ENCODE measurements around the gene HNRNPL.
"Not testable (repeated sequence)": the region's sequence is repeated elsewhere in the genome, so short reads cannot be mapped to it uniquely, and the experiment has no call there.

HNRNPL gene

DNA sequence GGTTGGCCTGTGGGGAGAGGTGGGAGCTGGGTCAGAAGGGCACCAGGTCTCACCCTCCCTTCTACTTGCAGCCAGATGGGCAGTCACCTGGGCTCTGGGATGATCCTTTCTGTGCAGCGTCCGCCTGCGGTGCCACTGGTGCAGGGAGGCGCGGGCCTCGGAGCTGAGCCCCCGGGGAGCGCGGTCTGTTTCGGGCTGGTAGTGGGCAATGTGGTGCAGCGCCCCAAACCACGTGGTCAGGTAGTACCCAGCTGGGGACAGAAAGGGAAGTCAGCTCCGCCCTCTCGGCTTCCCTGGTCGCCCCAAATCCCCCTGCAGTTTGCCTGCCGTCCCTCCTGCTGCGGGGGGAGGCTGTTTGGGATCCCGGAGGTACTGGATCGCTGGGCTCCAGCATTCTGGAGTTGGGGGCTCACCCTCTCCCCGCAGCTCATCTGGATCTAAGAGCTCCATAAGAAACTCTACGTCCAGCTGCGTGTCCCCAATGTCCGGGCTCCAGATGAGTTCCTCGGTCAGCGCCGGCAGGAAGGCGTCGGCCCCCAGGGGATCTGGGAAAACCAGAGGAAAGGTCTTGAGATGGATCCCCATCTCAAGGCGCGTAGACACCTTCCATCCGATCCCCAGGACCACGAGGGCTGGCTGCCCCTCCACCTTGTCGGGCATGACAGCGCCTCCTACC, 19.5 kb upstream of the HNRNPL start:
- DNase-seq: no peak

DNA sequence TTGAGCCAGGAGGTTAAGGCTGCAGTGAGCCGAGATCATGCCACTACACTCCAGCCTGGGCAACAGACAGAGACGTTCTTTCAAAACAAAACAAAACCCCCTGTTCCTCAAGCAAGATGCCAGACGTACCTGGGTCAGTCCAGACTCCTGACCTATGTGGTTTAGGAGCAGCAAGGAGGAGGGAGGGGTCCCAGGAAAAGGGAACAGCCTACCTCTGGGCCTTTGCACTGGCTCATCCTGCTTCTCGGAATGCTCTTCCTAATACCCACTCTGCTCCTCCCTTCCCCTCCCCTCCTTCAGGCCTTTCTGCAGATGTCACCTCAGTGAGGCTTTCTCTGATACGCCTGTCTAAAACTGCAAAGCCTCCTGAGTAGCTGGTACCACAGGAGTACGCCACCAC, 18.8 kb upstream of the HNRNPL start:
- no peak for DNase-seq

DNA sequence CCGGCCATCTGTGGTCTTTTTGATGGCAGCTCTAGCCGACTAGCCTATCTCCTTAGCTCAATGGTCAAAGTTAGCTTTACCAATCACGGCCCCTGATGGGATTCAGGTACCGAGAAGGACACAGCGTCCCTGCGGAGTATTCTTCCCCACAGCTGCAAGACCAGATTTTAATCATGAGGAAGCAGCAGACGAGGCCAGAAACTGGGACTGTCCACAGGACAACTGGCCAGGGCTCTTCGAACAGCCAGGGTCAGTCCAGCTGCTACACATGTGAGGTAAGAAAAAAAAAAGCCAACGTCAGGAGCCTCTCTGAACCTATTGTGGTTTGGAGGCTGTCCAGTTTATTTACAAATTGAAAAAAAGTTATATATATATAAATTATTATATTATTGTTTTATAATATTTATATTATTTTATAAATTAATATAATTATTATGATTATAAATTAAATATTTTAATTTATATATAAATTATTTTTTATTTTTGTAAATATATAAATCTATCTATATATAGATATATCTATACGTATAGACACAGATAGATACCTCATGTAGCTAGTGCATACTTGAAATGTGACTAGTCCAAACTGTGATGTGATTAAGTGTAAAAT, 17.5 kb upstream of the HNRNPL start:
- DNase-seq: no peak

DNA sequence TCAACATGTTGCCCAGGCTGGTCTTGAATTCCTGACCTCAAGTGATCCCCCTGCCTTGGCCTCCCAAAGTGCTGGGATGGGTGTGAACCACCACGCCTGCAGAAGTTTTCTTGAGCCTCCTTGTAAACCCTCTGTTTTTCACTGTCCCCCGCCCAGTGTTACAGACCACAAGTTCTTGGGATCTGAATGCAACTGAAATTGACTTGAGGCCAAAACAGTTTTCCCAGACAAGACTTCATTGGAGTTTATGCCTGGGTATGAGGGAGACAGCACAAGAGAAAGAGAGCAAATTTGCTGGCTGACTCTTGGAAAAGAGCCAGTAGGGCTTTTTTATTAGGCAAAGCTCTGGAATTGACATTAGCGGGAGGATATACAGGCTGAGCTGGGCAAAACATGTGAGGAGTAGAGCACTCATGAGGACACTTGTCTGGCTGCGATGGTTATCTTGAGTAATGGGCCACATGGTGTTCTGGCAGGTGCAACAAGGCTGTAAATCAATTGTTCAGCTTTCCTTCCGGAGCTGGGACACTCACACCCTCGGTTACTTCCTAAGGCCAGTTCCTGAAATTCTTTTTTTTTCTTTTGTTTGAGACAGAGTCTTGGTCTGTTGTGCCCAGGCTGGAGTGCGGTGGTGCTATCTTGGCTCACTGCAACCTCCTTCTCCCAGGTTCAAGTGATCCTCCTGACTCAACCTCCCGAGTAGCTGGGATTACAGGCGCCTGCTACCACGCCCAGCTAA, 12.7 kb upstream of the HNRNPL start:
- DNase-seq: no peak

DNA sequence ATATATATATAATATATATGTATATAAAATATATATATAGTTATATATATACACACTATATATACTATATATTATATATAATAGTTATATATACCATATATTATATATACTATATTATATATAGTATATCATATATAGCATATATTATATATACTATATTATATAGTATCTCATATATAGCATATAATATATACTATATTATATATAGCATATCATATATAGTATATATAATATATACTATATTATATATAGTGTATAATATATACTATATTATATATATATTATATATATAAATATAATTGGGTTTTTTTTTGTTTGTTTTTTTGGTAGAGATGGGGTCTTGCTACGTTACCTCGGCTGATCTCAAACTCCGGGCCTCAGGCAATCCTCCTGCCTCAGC, 11.6 kb upstream of the HNRNPL start:
- DNase-seq: no peak

DNA sequence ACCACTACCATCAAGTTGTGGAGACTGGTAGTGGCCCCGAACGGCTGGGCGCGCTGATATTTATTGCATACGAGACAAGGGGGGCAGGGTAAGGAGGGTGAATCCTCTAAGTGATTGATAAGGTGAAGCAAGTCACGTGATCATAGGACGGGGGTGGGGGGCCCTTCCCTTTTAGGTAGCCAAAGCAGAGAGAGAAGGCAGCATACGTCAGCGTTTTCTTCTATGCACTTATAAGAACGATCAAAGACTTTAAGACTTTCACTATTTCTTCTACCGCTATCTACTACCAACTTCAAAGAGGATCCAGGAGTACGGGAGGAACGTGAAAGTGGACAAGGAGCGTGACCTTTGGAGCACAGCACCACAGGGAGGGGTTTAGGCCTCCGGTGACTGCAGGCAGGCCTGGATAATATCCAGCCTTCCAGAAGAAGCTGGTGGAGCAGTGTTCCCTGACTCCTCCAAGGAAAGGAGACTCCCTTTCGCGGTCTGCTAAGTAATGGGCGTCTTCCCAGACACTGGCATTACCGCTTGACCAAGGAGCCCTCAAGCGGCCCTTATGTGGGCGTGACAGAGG, 9.9 kb upstream of the HNRNPL start:
- DNase-seq: not testable (repeated sequence)

DNA sequence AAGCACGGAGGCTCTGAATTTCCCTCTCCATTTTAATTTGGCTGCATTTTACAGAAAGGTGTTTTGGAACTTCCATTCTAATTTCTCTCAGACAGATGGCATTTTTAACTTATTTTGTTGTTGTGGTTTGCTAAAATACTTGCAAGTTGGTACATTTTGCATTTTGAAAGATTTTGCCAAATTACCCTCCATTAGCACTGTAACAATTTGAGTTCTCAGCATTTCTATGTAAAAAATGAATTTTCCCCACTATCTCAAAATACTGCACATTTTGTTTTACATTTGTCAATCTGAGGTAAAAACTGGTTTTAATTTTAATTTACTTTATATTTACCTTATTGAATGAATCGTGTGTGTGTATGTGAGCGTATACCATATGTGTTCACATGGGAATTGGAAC, 7.0 kb upstream of the HNRNPL start:
- DNase-seq: no peak

DNA sequence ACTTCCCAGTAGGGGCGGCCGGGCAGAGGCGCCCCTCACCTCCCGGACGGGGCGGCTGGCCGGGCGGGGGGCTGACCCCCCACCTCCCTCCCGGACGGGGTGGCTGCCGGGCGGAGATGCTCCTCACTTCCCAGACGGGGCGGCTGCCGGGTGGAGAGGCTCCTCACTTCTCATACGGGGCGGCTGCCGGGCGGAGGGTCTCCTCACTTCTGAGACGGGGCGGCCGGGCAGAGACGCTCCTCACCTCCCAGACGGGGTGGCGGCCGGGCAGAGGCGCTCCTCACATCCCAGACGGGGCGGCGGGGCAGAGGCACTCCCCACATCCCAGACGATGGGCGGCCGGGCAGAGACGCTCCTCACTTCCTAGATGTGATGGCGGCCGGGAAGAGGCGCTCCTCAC, 6.0 kb upstream of the HNRNPL start:
- DNase-seq: not testable (repeated sequence)

DNA sequence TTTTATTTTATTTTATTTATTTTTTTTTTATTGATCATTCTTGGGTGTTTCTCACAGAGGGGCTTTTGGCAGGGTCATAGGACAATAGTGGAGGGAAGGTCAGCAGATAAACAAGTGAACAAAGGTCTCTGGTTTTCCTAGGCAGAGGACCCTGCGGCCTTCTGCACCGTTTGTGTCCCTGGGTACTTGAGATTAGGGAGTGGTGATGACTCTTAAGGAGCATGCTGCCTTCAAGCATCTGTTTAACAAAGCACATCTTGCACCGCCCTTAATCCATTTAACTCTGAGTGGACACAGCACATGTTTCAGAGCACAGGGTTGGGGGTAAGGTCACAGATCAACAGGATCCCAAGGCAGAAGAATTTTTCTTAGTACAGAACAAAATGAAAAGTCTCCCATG, 5.2 kb upstream of the HNRNPL start:
- DNase-seq: not testable (repeated sequence)

DNA sequence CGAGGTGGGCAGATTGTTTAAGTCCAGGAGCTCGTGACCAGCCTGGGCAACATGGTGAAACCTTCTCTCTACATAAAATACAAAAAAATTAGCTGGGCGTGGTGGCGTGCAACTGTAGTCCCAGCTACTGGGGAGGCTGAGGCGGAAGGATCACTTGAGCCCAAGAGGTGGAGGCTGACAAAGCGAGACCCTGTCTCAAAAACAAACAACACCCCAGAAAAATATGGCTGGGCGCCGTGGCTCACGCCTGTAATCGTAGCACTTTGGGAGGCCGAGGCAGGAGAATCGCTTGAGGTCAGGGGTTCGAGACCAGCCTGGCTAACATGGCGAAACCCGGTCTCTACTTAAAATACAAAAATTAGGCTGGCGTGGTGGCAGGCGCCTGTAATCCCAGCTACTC, 3.4 kb upstream of the HNRNPL start:
- no peak for DNase-seq

DNA sequence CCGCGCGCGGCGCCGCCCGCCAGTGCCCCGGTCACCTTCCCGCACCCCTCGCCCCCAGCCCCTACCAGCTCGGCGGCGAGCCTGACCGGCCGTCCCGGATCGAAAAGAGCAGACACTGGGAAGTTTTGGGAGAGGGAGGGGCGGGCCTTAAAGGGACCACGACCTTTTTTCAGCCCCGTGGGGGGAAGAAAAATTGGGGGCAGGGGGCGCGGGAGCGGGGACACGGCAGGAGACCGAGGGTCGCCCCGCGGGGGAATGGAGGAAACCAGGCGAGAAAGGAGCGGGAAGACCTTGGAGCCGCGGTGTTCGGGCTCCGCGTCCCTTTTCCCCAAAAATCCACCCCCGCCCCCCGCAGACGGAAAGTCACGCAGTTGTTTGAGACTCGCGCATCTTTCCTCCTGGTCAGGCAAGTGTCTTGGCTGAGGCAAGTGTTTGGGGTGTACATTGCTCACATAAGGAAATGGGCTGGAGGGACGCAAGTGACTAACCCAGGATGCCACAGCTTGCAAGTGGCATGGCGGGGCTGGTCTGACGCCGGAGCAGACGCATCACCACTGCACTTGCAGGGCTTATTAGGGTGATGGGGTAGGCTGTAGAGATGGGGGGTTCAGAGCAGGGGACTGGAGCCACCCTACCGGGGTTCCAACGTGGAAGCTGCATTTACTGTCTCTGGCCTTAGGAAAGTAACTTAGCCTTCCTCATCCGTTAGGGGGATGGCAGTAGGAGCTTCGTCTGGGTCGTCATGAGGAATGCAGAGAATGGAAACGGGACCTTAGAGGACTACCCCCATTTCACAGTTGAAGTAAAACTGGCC, 2.7 kb upstream of the HNRNPL start:
- DNase-seq: peak; percentile 34

DNA sequence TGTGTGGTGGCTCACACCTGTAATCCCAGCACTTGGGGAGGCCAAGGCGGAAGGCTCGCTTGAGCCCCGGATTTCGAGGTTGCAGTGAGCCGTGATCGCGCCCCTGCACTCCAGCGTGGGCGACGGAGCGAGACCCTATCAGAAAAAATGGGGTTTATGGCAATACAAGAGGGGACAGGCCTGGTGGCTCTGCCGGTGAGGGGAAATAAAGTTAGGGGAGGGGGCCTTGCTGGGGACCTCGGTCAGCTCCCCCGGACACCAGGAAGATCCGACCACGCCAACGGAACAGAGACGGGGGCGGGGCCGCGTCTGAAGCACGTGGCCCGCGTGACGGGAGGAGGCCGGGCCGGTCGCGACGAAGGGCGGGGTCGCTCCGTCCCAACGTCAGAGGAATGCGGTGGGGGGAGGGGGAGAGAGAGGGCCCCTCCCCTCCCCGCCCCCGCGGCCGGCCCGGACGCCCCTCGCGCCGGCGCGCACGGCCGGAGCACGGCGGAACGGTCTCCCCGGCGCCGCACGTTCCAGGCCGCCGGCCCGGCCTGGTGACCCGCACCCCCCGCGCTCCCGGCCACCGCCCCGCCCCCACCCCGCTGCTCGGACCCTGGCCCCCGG, 1.9 kb upstream of the HNRNPL start:
- peak; percentile 80 for DNase-seq

DNA sequence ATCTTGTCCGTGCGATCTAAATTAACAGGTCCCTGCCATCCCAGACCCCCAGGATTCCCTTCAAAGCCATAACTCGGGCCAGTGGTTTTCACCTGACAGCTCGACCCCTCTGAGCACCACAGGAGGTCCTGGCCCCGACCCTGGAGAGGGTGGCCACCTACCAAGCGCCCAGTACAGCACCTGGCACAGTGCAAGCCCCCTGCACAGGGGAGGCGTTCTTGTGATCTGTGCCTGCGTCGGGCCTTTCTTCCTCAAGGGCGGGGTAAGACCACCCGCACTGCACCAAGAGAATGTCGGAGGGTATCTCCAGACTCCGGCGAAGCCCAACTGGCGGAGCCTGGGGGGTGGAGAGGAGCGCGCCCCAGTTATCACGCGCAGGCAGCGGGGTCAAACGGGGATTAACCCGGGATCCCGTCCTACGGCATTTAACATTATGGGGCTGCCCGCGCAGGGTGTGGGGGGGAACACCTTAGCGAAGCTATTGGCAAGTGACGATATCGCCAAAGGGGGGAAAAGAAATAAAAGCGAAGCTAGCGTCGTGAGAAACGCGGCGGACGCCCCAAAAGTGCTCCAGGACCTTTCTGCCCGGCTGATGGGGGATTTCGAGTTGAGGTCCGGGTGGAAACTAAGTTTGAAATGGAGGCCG, 1.3 kb upstream of the HNRNPL start:
- peak; percentile 38 for DNase-seq

DNA sequence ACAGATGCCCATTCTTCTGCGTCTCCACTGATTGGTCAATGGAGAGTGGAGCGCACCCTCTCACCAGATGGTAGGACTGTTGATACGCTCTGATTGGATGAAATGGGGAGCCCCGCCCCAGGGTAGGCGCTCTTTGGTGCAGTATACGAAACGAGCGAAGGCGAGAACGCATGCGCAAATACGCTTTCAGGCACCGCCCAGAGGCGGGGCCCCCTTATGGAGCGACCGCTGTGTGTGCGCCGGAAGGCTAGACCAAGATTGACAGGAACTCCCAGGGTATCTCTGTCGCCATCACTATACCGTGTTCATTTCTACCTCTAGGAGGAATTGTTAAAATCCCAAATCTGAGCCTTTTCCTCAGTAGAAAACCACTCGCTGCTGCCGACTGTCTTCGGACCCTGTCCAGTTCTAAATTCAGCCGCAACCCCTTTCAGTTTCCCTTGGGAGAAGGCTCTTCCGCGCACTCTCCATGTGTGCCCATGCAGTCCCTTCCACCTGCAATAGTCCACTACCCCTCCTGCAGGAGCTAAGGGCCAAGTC, 720 bp upstream of the HNRNPL start:
- DNase-seq: peak; percentile 100

DNA sequence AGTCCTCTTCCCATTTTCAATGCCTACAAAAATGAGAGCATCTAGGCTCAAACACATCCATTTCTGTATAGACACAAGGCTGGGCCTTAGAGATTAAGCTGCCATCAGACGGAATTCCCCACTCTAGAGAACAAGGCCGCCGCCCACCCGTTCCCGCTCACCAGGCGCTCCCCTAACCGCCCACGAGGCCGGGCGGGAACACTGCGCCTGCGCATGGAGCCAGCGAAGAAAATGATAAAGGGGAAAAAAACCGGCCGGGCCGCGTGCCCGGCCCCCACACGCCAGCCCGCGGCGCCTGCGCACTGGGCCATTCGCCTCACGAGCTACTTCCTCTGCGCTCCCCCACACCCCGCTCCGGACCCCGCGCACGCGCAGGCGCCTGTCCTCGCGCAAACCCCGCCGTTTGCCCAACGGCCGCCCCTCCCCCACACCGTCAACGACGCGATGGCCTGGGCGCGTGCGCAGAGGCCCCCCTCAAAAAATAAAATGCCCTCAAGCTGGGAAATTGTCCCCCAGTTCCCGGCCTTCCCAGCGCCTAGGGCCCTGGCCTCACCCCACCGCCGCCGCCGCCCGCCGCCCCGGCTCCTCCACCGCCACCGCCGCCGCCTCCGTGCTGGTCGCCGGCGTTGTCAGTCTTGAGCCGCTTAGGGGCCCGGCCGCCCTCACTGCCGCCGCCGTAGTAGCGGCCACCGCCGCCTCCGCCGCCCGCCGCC, 483 bp downstream of the HNRNPL start:
- DNase-seq: peak; percentile 97

DNA sequence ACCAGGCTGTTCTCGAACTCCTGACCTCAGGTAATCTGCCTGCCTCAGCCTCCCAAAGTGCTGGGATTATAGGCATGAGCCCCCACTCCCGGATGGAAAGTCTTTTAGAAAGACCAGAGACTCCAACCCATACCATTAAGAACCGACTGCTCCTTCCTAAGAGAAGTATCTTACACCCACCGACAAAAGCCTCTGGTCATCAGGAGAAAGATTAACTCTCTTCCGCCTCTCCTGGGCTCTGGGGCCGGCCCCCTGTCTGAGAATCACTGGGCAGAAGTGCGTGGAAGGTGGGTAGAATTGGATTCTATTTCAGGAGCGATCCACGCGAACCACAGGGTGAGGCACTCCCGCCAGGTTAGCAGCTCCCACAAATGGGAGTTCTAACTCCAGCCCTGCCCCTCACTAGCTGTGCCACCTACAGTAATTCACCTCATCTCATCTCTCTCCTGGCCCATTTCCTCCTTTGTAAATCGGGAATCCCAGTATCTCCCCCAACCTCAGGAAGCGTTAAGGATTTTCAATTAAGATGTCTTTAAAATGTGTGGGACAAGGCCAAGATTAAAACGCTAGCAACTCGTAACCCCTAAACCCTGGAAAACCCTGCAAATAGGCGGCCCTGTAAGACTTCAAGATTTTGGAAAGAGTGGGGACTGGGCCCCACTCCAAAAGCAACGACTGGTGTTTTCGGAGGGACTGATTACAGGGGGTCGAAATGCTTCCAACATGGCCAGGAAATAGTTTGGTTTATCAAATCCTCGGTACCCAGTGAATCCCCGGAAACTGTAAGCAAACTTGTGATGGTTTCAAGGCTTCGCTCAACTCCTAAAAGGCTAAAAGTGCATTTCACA, 1.3 kb downstream of the HNRNPL start:
- no peak for DNase-seq

DNA sequence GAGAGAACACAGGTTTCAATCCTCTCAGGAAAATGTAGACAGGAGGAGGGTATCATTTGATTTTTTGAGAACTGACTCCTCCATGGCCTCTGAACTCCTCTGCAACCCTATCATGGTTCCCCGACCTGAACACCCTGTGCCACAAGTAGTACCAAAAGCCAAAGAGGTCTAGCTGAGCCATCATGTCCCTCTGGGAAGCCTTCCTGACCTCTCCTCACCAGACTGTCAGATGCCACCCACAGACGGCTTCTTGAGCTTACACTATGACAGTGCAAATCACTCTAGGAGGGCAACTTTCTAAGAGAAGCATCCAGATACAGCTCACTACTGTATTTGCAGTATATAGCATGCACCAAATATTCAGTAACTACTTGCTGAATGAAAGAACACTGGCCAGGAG, 3.7 kb downstream of the HNRNPL start:
- no peak for DNase-seq

DNA sequence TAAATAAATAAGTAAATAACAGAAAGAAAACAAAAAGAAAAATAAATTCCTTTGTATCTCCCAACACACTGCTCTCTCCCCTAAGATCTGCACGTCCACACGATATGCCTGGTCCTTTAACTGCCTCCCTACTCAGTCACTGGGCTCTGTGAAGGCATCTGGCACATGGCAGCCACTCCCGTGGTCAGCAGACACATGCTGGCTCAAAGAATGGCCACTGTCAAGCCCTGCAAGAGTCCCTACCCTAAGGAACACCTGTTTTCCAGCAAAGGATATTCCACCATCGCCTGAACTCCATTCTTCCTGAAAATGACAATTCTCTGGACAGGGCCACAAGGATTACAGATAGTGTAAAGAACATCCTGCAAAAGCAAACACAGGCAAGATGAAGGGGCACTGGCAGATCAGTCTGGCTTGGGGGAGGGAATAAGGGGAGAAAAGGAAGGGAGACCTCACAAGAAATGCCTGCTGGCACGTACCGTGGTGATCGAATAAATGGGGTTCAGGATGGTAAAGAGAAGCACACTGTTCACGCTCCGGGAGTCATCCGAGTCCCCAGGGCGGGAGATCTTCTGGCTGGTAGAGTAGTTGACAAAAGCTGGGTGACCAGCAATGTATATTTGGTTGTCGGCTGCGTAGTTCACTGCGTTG, 4.3 kb downstream of the HNRNPL start:
- no peak for DNase-seq

DNA sequence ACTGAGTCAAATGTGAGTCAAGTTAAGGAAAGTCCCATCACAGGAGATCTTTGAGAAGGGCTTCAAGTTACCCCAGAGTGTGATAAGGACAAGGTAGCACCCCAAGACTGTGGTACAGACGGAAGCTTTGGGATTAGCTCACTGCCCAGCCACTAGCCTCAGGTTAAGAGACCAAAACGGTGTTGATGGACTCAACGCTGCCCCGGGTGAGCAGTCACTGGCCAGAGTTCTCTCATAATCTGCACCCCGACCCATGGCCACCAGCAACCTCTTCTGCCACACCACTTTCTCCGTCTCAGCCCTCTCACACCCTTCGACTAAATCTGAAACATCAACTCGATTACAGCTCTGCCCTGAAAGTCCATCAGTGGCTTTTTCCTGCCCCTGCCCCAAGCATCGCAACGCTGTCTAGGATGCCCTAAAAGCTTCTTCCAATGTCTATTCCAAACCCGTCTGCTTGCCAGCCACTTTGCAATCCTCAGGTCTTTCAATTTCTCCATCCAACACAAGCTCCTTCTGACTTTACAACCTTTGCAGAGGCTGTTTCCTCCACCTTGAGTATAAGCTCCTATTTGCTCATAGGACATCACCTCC, 5.6 kb downstream of the HNRNPL start:
- no peak for DNase-seq
